ENCODE measurements around the gene PCNX1. TPM values are rescaled to one million over a fixed set of nuclear protein-coding genes. Genes with fewer than 3 reads are reported as not detected.
"Not testable (repeated sequence)": the region's sequence is repeated elsewhere in the genome, so short reads cannot be mapped to it uniquely, and the experiment has no call there.

Gene PCNX1
- total RNA-seq, 1 donor from 2014 or later, result 46.5 TPM

GRCh38 chr14:71004481-71004880 lies 97.2 kb downstream of the PCNX1 start:
- TF ChIP-seq, protein P1, sequence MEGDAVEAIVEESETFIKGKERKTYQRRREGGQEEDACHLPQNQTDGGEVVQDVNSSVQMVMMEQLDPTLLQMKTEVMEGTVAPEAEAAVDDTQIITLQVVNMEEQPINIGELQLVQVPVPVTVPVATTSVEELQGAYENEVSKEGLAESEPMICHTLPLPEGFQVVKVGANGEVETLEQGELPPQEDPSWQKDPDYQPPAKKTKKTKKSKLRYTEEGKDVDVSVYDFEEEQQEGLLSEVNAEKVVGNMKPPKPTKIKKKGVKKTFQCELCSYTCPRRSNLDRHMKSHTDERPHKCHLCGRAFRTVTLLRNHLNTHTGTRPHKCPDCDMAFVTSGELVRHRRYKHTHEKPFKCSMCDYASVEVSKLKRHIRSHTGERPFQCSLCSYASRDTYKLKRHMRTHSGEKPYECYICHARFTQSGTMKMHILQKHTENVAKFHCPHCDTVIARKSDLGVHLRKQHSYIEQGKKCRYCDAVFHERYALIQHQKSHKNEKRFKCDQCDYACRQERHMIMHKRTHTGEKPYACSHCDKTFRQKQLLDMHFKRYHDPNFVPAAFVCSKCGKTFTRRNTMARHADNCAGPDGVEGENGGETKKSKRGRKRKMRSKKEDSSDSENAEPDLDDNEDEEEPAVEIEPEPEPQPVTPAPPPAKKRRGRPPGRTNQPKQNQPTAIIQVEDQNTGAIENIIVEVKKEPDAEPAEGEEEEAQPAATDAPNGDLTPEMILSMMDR (IDR thresholded peaks at IDR 0.05), result no peak
- DNase-seq, result no peak
- ATAC-seq, result no peak
- Histone ChIP-seq H3K27ac (no peak overlapping the region), H3K9me3 (no peaks in the 10 kb centered on the region), H3K4me1 (no peaks in the 10 kb centered on the region), H3K27me3 (no peaks in the 10 kb centered on the region), H3K4me3 (no peak overlapping the region), H3K36me3 (peaks cover 14% of the 10 kb centered on the region)
- intact Hi-C loops (cut with DNase I), result no loop called here

DNA sequence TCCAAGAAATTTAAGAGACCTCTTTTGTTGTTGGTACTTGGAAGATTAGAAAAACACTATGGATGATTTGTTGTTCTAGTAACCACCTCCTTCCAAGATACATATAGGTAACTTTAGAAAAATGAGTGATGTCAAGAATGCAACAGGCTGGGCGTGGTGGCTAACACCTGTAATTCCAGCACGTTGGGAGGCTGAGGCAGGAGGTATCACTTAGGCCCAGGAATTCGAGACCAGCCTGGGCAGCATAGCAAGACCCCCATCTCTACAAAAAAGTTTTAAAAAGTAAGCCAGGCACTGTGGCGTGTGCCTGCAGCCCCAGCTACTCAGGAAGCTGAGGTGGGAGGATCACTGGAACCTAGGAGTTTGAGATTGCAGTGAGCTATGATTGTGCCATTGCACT lies 97.8 kb downstream of the PCNX1 start:
- ATAC-seq (no peak), DNase-seq (no peak)
- TF ChIP-seq, protein P1 (IDR thresholded peaks at IDR 0.05), result no peak
- Histone ChIP-seq H3K36me3 (peaks cover 14% of the 10 kb centered on the region), H3K4me1 (no peaks in the 10 kb centered on the region), H3K4me3 (no peak overlapping the region), H3K9me3 (no peaks in the 10 kb centered on the region), H3K27ac (no peak overlapping the region), H3K27me3 (no peaks in the 10 kb centered on the region)
- intact Hi-C loops (cut with DNase I), result no loop called here

DNA sequence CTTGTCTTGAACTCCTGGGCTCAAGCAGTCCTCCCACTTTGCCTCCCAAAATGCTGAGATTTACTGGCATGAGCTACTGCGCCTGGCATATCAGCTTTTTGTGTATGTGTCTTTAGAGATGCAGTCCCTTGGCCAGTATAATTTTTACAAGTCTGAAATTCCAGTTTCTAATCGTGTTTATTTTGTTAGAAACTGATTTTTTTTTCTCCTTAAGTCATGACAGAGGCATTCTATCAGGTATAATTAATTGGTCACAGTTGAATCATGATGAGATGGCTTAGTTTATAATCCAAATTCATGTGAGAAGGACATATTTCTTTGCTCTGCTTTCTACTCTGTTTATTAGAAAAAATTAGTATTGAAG lies 98.9 kb downstream of the PCNX1 start:
- TF ChIP-seq, protein P1 (IDR thresholded peaks at IDR 0.05), result no peak
- Histone ChIP-seq H3K4me1 (no peaks in the 10 kb centered on the region), H3K27me3 (no peaks in the 10 kb centered on the region), H3K27ac (no peak overlapping the region), H3K9me3 (no peaks in the 10 kb centered on the region), H3K4me3 (no peak overlapping the region), H3K36me3 (peaks cover 14% of the 10 kb centered on the region)
- intact Hi-C loops (cut with DNase I), result no loop called here
- ATAC-seq, result no peak
- DNase-seq, result no peak

- peaks cover 35% of the 10 kb centered on the region for H3K36me3 ChIP-seq
- no peaks in the 10 kb centered on the region for H3K27me3 ChIP-seq
- no peaks in the 10 kb centered on the region for H3K9me3 ChIP-seq
- ATAC-seq (no peak), DNase-seq (no peak)
- intact Hi-C loops (cut with DNase I), result no loop called here
- H3K4me3 ChIP-seq, result no peak overlapping the region
- H3K27ac ChIP-seq, result no peak overlapping the region
- TF ChIP-seq, protein P1 (IDR thresholded peaks at IDR 0.05), result peak; percentile 16
- H3K4me1 ChIP-seq, result no peaks in the 10 kb centered on the region
Measured at GRCh38 chr14:71011479-71011878, 104.2 kb downstream of the PCNX1 start.

DNA sequence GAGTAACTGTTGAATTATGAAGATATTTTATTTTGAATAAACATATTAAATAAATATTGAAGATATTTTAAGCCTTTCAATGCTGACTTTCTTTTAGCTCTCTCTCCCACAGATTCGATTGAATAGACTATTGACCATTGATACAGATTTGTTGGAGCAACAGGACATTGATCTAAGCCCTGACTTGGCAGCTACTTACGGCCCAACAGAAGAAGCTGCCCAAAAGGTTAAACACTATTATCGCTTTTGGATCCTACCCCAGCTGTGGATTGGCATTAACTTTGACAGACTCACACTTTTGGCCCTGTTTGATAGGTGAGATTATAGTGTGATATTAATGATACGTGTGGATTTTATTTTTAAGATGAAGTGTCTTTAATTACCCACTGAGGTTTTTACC lies 105.6 kb downstream of the PCNX1 start:
- peaks cover 35% of the 10 kb centered on the region for H3K36me3 ChIP-seq
- no peaks in the 10 kb centered on the region for H3K9me3 ChIP-seq
- H3K27me3 ChIP-seq, result no peaks in the 10 kb centered on the region
- DNase-seq (no peak), ATAC-seq (no peak)
- TF ChIP-seq, protein P1 (IDR thresholded peaks at IDR 0.05), result no peak
- intact Hi-C loops (cut with DNase I), result no loop called here
- no peak overlapping the region for H3K4me3 ChIP-seq
- H3K4me1 ChIP-seq, result no peaks in the 10 kb centered on the region
- H3K27ac ChIP-seq, result no peak overlapping the region

DNA sequence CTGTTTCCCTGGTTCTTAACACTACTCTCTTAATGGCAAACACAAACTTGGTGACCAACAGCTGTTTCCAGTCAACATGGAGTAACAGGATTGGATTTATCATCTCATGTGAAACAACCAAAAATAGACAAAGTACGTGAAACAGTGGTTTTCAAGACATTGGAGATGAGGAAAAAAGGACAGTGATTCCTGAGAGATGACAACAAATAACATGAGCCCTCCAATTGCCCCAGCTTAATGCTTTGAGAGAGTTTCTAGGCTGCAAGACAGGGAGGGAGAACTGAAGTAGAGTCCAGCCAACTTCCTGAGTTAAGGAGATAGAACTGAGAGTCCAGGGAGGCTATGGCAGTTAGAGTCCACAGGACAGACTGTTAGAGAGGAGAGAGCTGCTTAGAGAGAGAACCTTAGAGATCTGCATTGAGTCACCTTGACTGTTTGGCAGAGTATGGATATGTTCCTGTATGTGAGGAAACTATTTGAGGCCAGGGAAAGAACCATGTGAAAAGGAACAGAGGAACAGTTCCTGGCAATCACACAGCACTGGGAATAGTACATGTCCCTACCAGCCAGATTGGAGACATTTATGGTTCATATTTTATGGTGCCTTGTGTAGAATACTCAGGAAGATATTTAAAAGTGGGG lies 106.4 kb downstream of the PCNX1 start:
- ATAC-seq (no peak), DNase-seq (no peak)
- Histone ChIP-seq H3K4me1 (no peaks in the 10 kb centered on the region), H3K36me3 (peaks cover 38% of the 10 kb centered on the region), H3K27me3 (no peaks in the 10 kb centered on the region), H3K9me3 (no peaks in the 10 kb centered on the region), H3K27ac (no peak overlapping the region), H3K4me3 (no peak overlapping the region)
- TF ChIP-seq, protein P1 (IDR thresholded peaks at IDR 0.05), result no peak
- intact Hi-C loops (cut with DNase I), result no loop called here

- H3K27me3 ChIP-seq; H3K4me3 ChIP-seq; H3K4me1 ChIP-seq; H3K27ac ChIP-seq; H3K9me3 ChIP-seq; ATAC-seq; intact Hi-C loops (cut with DNase I); DNase-seq: not testable (repeated sequence)
- peaks cover 46% of the 10 kb centered on the region for H3K36me3 ChIP-seq
Measured at GRCh38 chr14:71019917-71020316, 112.7 kb downstream of the PCNX1 start.
